B cell (primary cell): ENCODE measurements around the gene HS3ST3B1.

ENCODE experiments used
- EZH2 ChIP-seq: IDR thresholded peaks from 2 replicates; pipeline ENCODE4 v1.6.1; 2012; ENCODE audit warnings: borderline replicate concordance, low read depth, mild to moderate bottlenecking, moderate library complexity, low read length; ENCODE audit not compliant: insufficient read depth, poor library complexity, severe bottlenecking
- TF ChIP-seq, protein P1 (sequence below): fragments of 200-600 bp; IDR thresholded peaks from one replicate; pipeline ENCODE4 v1.8.0; 2022; ENCODE audit warnings: antibody characterized with exemption, mild to moderate bottlenecking

DNA sequence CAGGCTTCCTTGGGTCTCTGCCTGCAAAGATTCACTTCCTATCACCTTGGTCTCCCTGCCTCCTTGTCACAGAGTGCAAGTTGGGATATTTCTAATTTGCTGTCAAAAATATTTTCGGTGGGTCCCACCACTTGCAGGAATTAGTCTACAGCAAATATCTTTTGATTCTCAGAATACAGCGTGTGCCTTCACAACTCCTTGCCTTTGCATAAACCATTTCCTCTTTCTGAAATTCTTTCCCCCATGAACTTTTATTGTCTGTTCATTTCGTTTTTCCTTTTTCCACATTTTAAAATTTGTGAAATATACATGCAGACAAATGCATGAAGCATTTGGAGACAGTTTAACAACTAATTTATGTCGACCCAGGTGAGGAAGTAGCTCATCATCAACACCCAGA lies 60.0 kb downstream of the HS3ST3B1 start:
- TF ChIP-seq, protein P1, sequence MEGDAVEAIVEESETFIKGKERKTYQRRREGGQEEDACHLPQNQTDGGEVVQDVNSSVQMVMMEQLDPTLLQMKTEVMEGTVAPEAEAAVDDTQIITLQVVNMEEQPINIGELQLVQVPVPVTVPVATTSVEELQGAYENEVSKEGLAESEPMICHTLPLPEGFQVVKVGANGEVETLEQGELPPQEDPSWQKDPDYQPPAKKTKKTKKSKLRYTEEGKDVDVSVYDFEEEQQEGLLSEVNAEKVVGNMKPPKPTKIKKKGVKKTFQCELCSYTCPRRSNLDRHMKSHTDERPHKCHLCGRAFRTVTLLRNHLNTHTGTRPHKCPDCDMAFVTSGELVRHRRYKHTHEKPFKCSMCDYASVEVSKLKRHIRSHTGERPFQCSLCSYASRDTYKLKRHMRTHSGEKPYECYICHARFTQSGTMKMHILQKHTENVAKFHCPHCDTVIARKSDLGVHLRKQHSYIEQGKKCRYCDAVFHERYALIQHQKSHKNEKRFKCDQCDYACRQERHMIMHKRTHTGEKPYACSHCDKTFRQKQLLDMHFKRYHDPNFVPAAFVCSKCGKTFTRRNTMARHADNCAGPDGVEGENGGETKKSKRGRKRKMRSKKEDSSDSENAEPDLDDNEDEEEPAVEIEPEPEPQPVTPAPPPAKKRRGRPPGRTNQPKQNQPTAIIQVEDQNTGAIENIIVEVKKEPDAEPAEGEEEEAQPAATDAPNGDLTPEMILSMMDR, result no peak
- no peak for TF ChIP-seq EZH2
